ENCODE data around the gene POLR3A.

- TF ChIP-seq POLR2AphosphoS5 (IDR thresholded peaks at IDR 0.05) (no peak), CTCF (IDR thresholded peaks at IDR 0.05; ENCODE audit: poor library complexity, severe bottlenecking) (no peak), EZH2 (IDR thresholded peaks at IDR 0.05; ENCODE audit: borderline replicate concordance, insufficient read depth, low read length, poor library complexity, severe bottlenecking) (no peak), TAF1 (IDR thresholded peaks at IDR 0.05; ENCODE audit: low read depth) (no peak), RAD21 (conservative IDR thresholded peaks at IDR 0.05) (no peak), MXI1 (conservative IDR thresholded peaks at IDR 0.05; ENCODE audit: poor library complexity, severe bottlenecking) (no peak), SMC3 (conservative IDR thresholded peaks at IDR 0.05; ENCODE audit: poor library complexity) (no peak)
These were observed 60.2 kb downstream of the POLR3A start for GRCh38 chr10:77969114-77969513.

Measured in neural cell (in vitro differentiated cells).